HG03558 (cell line): Measurements from ENCODE around the gene GATA3.

Experiments used
- ATAC-seq: cut with Tn5 transposase; IDR thresholded peaks from one replicate; pipeline ENCODE4 v1.9.1; 2021; ENCODE audit warnings: moderate number of reproducible peaks; ENCODE audit not compliant: unreplicated experiment; ENCODE audit errors: extremely low read depth

GATA3 gene

GRCh38 chr10:8037199-8037801, 17.2 kb upstream of the GATA3 start:
- ATAC-seq: no peak

DNA sequence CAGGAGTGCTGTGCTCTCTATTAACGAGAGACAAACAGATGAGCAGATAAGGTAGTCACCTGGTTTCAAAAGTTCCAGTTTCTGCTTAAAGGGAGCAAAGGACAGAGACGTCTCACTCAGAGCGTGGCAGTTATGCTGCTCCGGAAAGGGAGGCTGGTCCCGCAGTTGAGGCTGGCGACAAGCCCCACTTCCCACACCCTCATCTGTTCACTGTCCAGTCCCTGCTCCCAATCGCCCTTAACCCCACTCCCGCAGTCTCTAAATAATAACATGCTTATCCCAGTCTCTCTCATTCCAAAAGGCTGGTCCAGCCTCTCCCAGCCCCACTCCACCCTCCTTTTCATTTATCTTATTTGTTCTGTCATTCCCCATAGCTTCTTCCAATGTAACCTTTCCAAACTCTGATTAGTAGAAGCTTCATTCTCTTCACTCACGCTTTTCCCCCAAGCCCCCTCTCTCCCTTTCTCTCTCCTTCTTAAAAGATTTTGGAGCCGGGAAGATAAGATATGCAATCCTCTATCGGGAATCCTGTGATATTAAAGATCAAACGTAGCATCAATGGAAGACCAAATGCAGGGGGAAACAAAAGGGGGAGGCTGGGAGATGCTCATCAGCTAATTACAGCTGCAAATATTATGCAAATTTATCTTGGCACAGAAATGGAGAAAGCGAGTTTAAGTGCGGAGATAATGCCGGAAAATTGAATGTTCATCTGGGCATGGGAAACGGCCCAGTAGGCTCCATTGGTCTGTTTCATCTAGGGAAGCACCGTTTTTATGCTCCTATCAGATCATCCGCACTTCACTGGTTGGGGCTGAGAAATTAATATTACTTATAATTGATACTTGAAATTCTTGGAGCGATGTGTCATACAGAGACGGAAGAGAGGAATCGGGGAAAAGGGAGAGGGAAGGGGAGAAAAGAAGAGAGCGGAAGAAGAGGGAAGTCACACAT, 16.3 kb upstream of the GATA3 start:
- no peak for ATAC-seq

DNA sequence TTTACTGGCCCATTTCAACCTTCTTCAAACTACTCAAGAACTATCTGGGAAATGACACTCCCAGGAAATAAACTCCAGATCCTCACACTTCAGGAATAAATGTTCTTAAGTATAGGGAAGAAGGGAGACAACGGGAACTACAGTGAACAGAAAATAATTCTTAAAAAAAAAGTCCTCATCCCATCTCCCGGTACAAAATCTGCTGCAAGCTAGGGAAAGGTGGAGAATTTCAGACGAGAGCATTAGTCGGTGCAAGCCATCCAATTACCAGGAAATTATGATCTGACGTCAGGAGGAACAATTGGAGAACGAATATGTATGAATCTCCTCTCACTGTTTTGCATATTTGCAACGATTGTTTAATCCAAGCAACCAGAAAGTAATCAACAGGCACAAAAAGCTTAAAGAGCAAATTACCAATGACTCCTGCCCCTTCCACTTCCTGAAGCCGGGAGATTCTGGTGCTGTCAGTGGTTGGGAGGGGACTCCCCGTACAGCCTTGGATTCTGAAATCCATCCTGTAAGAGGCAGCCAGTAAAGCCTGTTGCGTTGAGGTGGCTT, 15.1 kb upstream of the GATA3 start:
- no peak for ATAC-seq

- ATAC-seq: no peak
Observed at GRCh38 chr10:8040651-8041050, 13.8 kb upstream of the GATA3 start.

- no peak for ATAC-seq
Observed at GRCh38 chr10:8041284-8041991, 13.1 kb upstream of the GATA3 start.

- ATAC-seq: no peak
Observed at GRCh38 chr10:8041992-8042720, 12.3 kb upstream of the GATA3 start.

DNA sequence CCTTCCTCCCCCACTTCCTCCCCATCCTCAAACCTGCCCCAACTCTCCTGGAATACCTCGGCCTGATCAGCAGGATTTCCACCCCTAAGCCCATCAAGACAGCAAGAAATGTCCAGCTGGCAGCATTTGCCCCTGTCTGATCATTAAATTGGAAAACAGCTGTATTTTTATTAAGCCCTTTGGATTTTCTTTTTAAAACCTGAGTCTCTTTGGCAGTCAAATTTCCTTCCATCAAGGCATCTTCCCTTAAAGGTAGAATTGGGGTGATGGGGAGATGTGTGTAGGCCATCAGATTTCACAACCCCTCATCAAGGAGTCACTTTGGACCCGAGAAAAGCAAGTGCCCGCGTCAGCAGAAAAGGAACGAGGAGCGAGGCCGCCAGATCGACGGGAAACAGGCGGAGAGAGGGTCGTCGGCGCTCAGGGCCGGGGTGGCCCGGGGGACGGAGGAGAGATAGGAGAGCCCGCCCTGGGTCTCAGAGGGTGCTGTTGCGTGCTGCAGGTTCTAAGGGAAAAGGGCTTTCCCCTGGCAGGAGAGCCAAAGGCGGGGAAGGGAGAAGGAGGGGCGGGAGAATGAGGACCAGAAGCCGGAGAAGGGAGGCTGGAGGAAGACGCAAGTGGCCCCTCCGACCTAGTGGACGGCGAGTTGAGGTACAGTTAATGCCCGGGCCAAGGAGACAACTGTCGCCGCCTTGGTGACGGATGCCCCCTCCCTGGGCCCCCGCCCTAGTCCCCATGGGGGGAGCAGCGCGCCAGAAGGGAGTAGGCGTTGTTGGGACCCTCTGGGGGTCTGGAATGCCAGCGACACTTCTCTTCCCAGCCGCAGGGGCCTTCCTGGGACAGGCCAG, 11.5 kb upstream of the GATA3 start:
- no peak for ATAC-seq

DNA sequence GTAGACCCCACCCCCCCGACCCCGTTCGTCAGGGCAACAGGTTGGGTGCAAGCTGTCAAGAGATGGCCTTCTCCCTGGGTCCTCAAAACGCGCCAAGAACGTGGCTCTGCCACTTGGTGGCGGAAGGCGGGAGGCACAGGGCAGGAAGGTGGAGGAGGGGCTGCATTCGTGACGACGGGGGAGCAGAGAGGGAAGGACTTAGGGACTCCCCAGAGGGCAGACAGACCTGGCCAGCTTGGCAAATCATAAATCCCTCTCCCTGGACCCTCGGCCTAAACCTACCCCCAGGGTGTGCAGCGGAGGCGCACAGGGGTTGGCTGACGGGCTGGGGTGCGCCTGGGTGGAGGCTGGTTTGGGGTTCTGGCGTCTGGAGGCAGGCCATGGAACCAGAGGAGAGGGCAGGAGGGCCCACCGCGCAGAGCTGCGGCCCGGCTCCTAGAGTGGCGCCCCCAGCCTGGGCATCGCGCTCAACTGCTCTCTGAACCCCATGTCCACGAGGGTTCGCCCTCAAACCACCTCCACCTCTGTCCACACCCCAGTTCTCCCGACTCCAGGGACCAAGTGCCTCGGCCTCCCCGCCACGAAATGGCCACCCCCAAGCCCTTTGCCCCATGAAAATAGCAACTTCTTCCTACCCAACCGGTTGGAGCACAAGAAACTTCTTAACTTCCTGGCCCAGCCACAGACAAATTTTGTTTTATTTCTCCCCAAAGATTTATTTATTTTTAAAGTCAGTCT, 10.8 kb upstream of the GATA3 start:
- ATAC-seq: no peak

- ATAC-seq: no peak
Observed at GRCh38 chr10:8044331-8044907, 10.1 kb upstream of the GATA3 start.

DNA sequence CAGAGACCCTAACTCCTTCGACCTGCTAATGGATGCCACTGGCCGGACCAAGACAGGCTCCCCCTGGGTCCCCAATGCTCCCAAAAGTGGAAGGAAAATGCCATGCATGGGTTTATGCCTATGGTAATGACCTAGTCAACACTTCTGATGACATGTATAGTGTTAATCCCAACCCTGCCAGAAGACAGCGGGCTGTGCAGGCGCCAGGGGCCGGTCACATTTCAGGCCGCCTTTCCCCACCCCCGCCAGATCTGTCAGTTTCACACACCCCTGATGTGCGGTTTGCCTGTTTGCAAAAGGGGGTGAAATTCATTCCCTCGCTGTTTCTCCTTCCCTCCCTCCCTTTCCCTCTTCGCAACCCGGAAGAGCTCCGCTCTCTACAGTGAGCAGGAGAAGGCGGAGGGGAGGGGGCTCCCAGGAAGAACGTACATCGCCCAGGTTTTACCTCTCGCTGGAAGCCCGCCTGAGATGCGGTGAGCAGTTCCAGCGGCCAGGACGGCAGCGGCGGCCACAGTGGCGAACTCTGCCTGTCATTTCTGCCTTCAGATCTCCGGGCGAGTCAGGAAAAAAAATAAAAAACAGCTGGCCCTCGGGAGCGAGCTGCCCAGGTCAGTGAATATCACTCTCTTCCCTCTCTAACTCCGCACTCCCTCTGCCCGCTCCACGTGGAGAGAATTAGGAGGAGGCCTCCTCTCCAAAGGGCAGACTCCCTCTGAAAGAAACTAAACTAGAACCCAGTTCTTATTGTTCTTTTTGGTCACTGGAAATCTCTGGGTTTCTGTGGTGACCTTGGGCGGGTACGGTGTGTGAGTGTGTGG, 9.4 kb upstream of the GATA3 start:
- no peak for ATAC-seq

DNA sequence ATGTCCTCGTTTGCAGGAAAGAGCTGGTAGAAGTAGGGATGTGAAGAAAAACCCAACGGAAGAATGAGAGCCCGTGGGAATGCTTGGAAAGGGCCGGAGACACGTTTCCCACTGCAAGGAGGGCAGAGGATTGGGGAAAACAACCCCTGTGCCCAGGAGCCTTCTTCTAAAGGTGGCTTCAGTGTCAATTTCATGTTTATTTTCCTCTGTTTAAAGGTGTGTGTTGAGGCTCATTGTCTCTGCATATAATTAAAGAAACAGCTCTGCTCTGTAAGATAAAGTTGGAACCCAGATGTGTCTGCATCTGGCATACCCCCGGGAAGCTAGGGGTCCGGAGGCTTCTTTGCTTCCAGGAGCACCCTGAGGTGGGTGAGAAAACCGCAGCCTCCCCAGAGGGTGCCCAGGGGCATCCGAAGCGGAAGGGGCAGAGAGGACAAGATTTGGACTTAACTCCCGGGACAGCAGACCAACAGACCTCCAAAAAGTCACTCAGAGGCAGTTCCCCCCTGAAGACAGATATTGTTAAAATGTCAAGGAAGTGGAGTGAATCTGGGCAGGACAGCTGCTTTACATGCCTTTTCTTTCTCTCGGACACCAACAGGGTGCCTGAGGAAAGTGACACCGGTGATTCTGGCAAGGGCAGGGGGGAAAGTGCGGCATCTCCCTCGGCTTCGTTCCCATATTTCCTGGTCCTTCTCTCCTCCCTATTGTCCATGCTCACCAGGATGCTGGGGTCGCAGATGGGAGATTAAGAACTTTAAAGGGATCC, 8.6 kb upstream of the GATA3 start:
- ATAC-seq: no peak

GRCh38 chr10:8047452-8048280, 6.8 kb upstream of the GATA3 start:
- ATAC-seq: no peak

- no peak for ATAC-seq
Observed at GRCh38 chr10:8048281-8049008, 6.0 kb upstream of the GATA3 start.

DNA sequence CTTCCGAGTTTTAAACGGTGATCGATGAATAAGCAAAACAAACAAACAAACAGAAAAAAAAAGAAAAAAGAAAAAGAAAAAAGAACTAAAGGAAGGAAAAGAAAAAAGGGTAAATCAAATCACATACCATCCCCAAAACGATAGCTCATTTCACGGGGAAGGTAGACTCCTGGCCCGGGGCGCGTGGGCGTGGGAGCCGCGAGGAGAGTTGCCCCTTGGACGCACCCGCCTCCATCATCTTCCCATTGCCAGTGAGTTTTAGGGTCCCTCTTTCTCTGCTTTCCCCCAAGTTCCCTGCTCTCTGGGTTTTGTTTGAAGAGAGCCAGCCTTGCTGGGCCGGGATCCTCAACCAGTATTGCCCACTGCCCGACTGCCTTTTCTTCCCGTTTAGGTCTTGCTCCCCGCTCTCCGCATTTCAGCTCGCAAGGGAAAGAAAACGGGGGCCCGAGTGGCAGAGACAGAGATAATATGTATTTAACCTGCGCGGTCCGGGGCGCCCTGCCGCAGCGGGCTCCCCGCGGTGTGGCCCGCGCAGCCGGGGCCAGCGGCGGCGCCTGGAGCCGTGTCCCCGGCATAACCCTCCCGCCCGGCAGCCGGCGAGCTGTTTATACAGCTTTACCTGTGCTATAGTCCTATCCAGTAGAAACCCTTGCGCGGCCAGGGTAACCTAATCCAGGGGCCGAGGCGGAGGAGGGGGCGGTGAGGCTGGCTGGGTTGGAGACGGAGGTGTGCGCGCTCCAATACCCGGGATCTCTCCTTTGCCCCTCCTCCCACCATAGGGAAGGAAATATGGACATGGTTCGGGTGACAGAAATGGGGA, 5.2 kb upstream of the GATA3 start:
- ATAC-seq: no peak
